ENCODE data around the gene NPHS1. TPM values are rescaled to one million over a fixed set of nuclear protein-coding genes. Genes with fewer than 3 reads are reported as not detected.
A peak's percentile ranks its signal among the peaks of the same experiment; 100 is the strongest.

Gene NPHS1, protein sequence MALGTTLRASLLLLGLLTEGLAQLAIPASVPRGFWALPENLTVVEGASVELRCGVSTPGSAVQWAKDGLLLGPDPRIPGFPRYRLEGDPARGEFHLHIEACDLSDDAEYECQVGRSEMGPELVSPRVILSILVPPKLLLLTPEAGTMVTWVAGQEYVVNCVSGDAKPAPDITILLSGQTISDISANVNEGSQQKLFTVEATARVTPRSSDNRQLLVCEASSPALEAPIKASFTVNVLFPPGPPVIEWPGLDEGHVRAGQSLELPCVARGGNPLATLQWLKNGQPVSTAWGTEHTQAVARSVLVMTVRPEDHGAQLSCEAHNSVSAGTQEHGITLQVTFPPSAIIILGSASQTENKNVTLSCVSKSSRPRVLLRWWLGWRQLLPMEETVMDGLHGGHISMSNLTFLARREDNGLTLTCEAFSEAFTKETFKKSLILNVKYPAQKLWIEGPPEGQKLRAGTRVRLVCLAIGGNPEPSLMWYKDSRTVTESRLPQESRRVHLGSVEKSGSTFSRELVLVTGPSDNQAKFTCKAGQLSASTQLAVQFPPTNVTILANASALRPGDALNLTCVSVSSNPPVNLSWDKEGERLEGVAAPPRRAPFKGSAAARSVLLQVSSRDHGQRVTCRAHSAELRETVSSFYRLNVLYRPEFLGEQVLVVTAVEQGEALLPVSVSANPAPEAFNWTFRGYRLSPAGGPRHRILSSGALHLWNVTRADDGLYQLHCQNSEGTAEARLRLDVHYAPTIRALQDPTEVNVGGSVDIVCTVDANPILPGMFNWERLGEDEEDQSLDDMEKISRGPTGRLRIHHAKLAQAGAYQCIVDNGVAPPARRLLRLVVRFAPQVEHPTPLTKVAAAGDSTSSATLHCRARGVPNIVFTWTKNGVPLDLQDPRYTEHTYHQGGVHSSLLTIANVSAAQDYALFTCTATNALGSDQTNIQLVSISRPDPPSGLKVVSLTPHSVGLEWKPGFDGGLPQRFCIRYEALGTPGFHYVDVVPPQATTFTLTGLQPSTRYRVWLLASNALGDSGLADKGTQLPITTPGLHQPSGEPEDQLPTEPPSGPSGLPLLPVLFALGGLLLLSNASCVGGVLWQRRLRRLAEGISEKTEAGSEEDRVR (N-terminal part only)
- not detected in 2 replicates for total RNA-seq (2021)
- not detected for Bru-seq, nascent RNA
- BruChase-seq, experiment 1, labeled RNA remaining after a 2-hour chase, result not detected
- BruChase-seq, experiment 2, labeled RNA remaining after a 6-hour chase, result percentile 7 among the genes with signal in this experiment
- long read RNA-seq, result 0 reads

DNA sequence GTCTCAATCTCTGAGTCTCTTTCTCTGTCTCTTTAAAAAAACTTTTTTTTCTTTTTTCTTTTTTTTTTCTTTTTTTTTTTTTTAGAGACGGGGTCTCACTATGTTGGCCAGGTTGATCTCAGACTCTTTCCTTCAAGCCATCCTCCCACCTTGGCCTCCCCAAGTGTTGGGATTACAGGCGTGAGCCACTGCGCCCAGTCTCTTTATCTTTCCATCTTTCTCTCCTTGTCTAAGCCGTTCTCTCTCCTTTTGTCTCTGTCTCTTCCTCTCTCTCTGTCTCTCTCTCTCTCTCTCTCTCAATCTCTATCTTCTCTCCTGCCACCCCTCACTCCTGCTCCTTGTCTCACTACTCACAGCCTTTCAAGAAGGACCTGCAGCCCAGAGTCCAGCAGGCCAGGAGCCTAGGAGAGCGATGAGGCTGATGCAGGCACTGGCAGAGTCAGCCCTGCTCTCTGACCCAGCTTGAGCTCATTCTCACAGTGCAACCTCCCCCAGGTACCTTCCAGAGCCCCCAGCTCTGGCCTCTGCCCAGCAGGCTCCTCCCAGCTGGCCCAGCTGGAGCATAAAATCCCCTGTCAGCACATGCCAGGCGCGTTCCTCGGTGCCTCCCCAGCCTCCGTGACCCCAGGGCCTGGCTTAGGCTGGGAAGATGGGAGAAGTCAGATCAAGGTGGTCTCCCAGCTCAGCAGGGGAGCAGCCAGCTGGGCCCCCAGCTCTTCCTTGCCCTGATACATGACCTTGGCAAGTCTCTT, at the start of gene NPHS1:
TSS of gene NPHS1 (minus strand) at position 476 of the 752 bp plus-strand sequence. CDS start 667 bp downstream, outside the sequence.
- intact Hi-C loops (cut with micrococcal nuclease; ENCODE audit: unreplicated experiment), result no loop called here
- no peaks in the 10 kb centered on the region for H3K36me3 ChIP-seq (ENCODE audit: insufficient read depth, low read length, poor library complexity, severe bottlenecking)
- TF ChIP-seq EZH2 (IDR thresholded peaks at IDR 0.05; ENCODE audit: borderline replicate concordance, low read depth, low read length, poor library complexity, severe bottlenecking), result no peak
- TF ChIP-seq, protein P1, sequence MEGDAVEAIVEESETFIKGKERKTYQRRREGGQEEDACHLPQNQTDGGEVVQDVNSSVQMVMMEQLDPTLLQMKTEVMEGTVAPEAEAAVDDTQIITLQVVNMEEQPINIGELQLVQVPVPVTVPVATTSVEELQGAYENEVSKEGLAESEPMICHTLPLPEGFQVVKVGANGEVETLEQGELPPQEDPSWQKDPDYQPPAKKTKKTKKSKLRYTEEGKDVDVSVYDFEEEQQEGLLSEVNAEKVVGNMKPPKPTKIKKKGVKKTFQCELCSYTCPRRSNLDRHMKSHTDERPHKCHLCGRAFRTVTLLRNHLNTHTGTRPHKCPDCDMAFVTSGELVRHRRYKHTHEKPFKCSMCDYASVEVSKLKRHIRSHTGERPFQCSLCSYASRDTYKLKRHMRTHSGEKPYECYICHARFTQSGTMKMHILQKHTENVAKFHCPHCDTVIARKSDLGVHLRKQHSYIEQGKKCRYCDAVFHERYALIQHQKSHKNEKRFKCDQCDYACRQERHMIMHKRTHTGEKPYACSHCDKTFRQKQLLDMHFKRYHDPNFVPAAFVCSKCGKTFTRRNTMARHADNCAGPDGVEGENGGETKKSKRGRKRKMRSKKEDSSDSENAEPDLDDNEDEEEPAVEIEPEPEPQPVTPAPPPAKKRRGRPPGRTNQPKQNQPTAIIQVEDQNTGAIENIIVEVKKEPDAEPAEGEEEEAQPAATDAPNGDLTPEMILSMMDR (conservative IDR thresholded peaks at IDR 0.05; ENCODE audit: low read depth, low read length), result no peak
- ChIA-PET POLR2A (ENCODE audit: low non-redundant PET) (no interaction called here), CTCF (no interaction called here)
- no peak for DNase-seq (ENCODE audit: low spot score)
- no peak within 1 kb of the TSS for H3K4me3 ChIP-seq (ENCODE audit: low read depth, low read length, poor library complexity, severe bottlenecking)
- H3K27me3 ChIP-seq (replicated peaks; ENCODE audit: insufficient read depth, low read depth, low read length, poor library complexity), result peaks cover 35% of the 10 kb centered on the region
- H3K9me3 ChIP-seq (ENCODE audit: low read depth, low read length, poor library complexity, severe bottlenecking), result no peaks in the 10 kb centered on the region
- no peak within 1 kb of the TSS for H3K27ac ChIP-seq (ENCODE audit: low read depth, low read length, poor library complexity, severe bottlenecking)
- peaks cover 13% of the 10 kb centered on the region for H3K4me1 ChIP-seq (ENCODE audit: insufficient read depth, low read length, poor library complexity, severe bottlenecking)
- no TSS peak for BruUV-seq (replicated peaks)

DNA sequence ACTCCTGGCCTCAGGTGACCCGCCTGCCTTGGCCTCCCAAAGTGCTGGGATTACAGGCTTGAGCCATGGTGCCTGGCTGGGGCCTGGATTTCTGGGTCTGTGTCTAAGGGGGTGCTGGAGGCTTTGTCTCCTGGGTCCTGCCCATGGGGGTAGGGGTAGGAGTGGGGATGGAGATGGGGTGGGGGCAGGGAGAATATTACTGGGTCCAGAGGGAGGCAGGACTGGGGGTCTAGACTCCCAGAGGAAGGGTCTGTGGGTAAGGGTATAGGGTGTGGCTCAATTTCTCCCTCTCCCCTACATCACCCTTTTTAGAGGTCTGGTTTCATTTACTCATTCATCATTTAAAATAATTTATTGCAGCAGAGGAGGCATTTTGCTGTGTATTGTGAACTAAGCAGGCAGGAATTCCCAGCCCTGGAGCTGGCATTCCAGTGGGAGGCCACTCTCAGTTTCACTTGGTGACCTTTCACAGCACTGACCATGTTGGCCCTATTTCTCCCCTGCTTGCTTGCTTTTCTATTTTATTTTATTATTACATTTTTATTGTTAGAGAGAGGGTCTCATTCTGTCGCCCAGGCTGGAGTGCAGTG, 48.8 kb upstream of the NPHS1 start:
- H3K27ac ChIP-seq (ENCODE audit: low read depth, low read length, poor library complexity, severe bottlenecking), result peak overlapping the region; percentile 80
- no peak for DNase-seq (ENCODE audit: low spot score)
- ChIA-PET CTCF (no interaction called here), POLR2A (ENCODE audit: low non-redundant PET) (interaction anchor here (0.6 kb wide), 1 partner anchor 251 kb away, joined by 7 read pairs; no protein-coding TSS in a partner anchor)
- H3K4me3 ChIP-seq (ENCODE audit: low read depth, low read length, poor library complexity, severe bottlenecking), result peak overlapping the region; percentile 73
- peaks cover 42% of the 10 kb centered on the region for H3K4me1 ChIP-seq (ENCODE audit: insufficient read depth, low read length, poor library complexity, severe bottlenecking)
- BruUV-seq (replicated peaks), result no TSS peak
- intact Hi-C loops (cut with micrococcal nuclease; ENCODE audit: unreplicated experiment), result no loop called here
- peaks cover 17% of the 10 kb centered on the region for H3K36me3 ChIP-seq (ENCODE audit: insufficient read depth, low read length, poor library complexity, severe bottlenecking)
- H3K27me3 ChIP-seq (replicated peaks; ENCODE audit: insufficient read depth, low read depth, low read length, poor library complexity), result no peaks in the 10 kb centered on the region
- H3K9me3 ChIP-seq (ENCODE audit: low read depth, low read length, poor library complexity, severe bottlenecking), result no peaks in the 10 kb centered on the region
- TF ChIP-seq EZH2 (IDR thresholded peaks at IDR 0.05; ENCODE audit: borderline replicate concordance, low read depth, low read length, poor library complexity, severe bottlenecking), result no peak
- TF ChIP-seq, protein P1 (conservative IDR thresholded peaks at IDR 0.05; ENCODE audit: low read depth, low read length), result no peak
